HCT116 (cell line): ENCODE data around the gene SEMA5A. TPM values are rescaled to one million over a fixed set of nuclear protein-coding genes. Genes with fewer than 3 reads are reported as not detected.

ENCODE experiments used
- ATAC-seq: fragments of 200-7000 bp; cut with Tn5 transposase; 2 replicates; pipeline ENCODE4 v1.9.1; 2020; ENCODE audit warnings: mild to moderate bottlenecking, moderate library complexity
- BruUV-seq: library from RNA; stranded (reverse); fragments of 400-500 nt; replicated peaks from 2 replicates; lab custom pipeline; 2021; lab: Mats Ljungman, UMichigan
- CTCF ChIA-PET: fragments of 300-600 bp; sonication (Branson Sonifier 250); formaldehyde crosslinking; loops from one replicate; lab custom pipeline; 2021; ENCODE audit warnings: antibody characterized with exemption; lab: Charles Lee
- POLR2A ChIA-PET: fragments of 300-600, 350-600 bp; sonication (Branson Sonifier 250); formaldehyde crosslinking; loops from one replicate; lab custom pipeline; 2021; ENCODE audit warnings: antibody characterized with exemption; lab: Charles Lee
- RAD21 ChIA-PET, 2 experiments: fragments of 300-600 bp; sonication (Branson Sonifier 250); formaldehyde crosslinking; loops; one replicate each; lab custom pipeline; 2023; ENCODE audit warnings: low total read pairs in 2 of 2; ENCODE audit not compliant: uncharacterized antibody in 2 of 2, unreplicated experiment in 2 of 2, low non-redundant PET in 1 of 2; lab: Charles Lee
- DNase-seq: peaks from one replicate; pipeline ENCODE4 v3.0.0-alpha.2; 2010; ENCODE audit warnings: low read depth, low spot score
- H2AFZ ChIP-seq: fragments of 200-600 bp; shearing (Covaris generic), sonication (generic); 2 replicates; pipeline ENCODE4 v1.6.1; 2017; ENCODE audit warnings: low read depth, mixed run types, mixed read lengths, antibody characterized with exemption, low read length; ENCODE audit not compliant: poor library complexity, severe bottlenecking
- H3K27ac ChIP-seq: 2 replicates; pipeline ENCODE4 v1.5.1; 2012; ENCODE audit warnings: low read depth, low read length
- H3K27me3 ChIP-seq: fragments of 200-600 bp; sonication (generic); 2 replicates; pipeline ENCODE4 v1.6.1; 2016; ENCODE audit warnings: mixed run types, low read length, mixed read lengths; ENCODE audit not compliant: insufficient read depth
- H3K36me3 ChIP-seq, 2 experiments: fragments of 200-500 bp in 1 of 2; fragments of 200-600 bp in 1 of 2; sonication (Bioruptor generic) in 1 of 2; sonication (generic) in 1 of 2; 2 replicates each; pipeline versions ENCODE4 v1.5.1 to v1.6.1; 2014 to 2016; ENCODE audit warnings: low read length in 2 of 2, inconsistent platforms in 1 of 2, mixed read lengths in 1 of 2, mixed run types in 1 of 2; ENCODE audit not compliant: insufficient read depth in 2 of 2, control insufficient read depth in 1 of 2
- H3K4me1 ChIP-seq, 2 experiments: fragments of 200-600 bp in 1 of 2; sonication (generic) in 1 of 2; 2 replicates each; pipeline versions ENCODE4 v1.5.1 to v1.6.1; 2012 to 2017; ENCODE audit warnings: low read length in 2 of 2, inconsistent platforms in 1 of 2, mild to moderate bottlenecking in 1 of 2, mixed read lengths in 1 of 2, mixed run types in 1 of 2, moderate library complexity in 1 of 2; ENCODE audit not compliant: insufficient read depth in 2 of 2, control insufficient read depth in 1 of 2
- H3K4me2 ChIP-seq: fragments of 200-600 bp; sonication (generic); 2 replicates; pipeline ENCODE4 v1.6.1; 2017; ENCODE audit warnings: mixed run types, low read length, mixed read lengths
- H3K4me3 ChIP-seq, 2 experiments: fragments of 200-600 bp in 1 of 2; sonication (generic) in 1 of 2; replicated peaks in 1 of 2; 2 replicates each; pipeline ENCODE4 v1.5.1; 2011 to 2016; ENCODE audit warnings: low read length in 2 of 2, control low read depth in 1 of 2, low read depth in 1 of 2, mild to moderate bottlenecking in 1 of 2, mixed read lengths in 1 of 2, mixed run types in 1 of 2
- H3K79me2 ChIP-seq: fragments of 200-600 bp; sonication (generic); 2 replicates; pipeline ENCODE4 v1.6.1; 2017; ENCODE audit warnings: mild to moderate bottlenecking, mixed run types, low read length, moderate library complexity, mixed read lengths; ENCODE audit not compliant: insufficient read depth
- H3K9ac ChIP-seq: fragments of 200-600 bp; sonication (generic); 2 replicates; pipeline ENCODE4 v1.6.1; 2016; ENCODE audit warnings: low read length, mixed read lengths
- H3K9me2 ChIP-seq: fragments of 200-600 bp; sonication (generic), shearing (Covaris generic); 2 replicates; pipeline ENCODE4 v1.6.1; 2017; ENCODE audit warnings: mixed run types, mild to moderate bottlenecking, moderate library complexity; ENCODE audit not compliant: insufficient read depth
- H3K9me3 ChIP-seq, 2 experiments: fragments of 200-500 bp in 1 of 2; fragments of 200-600 bp in 1 of 2; sonication (Bioruptor generic) in 1 of 2; sonication (generic) in 1 of 2; 2 replicates each; pipeline ENCODE4 v1.6.1; 2014 to 2017; ENCODE audit warnings: low read length in 2 of 2, mixed read lengths in 2 of 2, inconsistent platforms in 1 of 2, low read depth in 1 of 2, mild to moderate bottlenecking in 1 of 2, mixed run types in 1 of 2, moderate library complexity in 1 of 2; ENCODE audit not compliant: control insufficient read depth in 1 of 2, insufficient read depth in 1 of 2
- H4K20me1 ChIP-seq: fragments of 200-600 bp; sonication (generic), shearing (Covaris generic); 2 replicates; pipeline ENCODE4 v1.6.1; 2017; ENCODE audit warnings: mixed run types, mild to moderate bottlenecking, moderate library complexity; ENCODE audit not compliant: insufficient read depth
- ATF3 ChIP-seq: IDR thresholded peaks from 2 replicates; pipeline ENCODE4 v1.6.1; 2012
- CBX3 ChIP-seq: IDR thresholded peaks from 2 replicates; pipeline ENCODE4 v1.6.1; 2012; ENCODE audit warnings: low read depth
- CEBPB ChIP-seq: IDR thresholded peaks from 2 replicates; pipeline ENCODE4 v1.6.1; 2012; ENCODE audit warnings: low read depth
- EGR1 ChIP-seq: IDR thresholded peaks from 2 replicates; pipeline ENCODE4 v1.6.1; 2012; ENCODE audit warnings: low read depth
- ELF1 ChIP-seq: IDR thresholded peaks from 2 replicates; pipeline ENCODE4 v1.6.1; 2012; ENCODE audit warnings: low read depth, borderline replicate concordance
- EZH2phosphoT487 ChIP-seq: fragments of 200-600 bp; IDR thresholded peaks from 2 replicates; pipeline ENCODE4 v1.6.1; 2018; ENCODE audit warnings: antibody characterized with exemption, borderline replicate concordance
- FOSL1 ChIP-seq: IDR thresholded peaks from 2 replicates; pipeline ENCODE4 v1.6.1; 2012; ENCODE audit warnings: low read depth
- JUND ChIP-seq: IDR thresholded peaks from 2 replicates; pipeline ENCODE4 v1.6.1; 2012
- POLR2A ChIP-seq: IDR thresholded peaks from 2 replicates; pipeline ENCODE4 v1.7.0; 2011; ENCODE audit warnings: borderline replicate concordance; ENCODE audit not compliant: insufficient read depth, insufficient read length; ENCODE audit errors: extremely low read depth
- POLR2AphosphoS5 ChIP-seq: IDR thresholded peaks from 2 replicates; pipeline ENCODE4 v1.6.1; 2011; ENCODE audit warnings: mild to moderate bottlenecking, low read depth, low read length, moderate library complexity
- SIN3A ChIP-seq: IDR thresholded peaks from 2 replicates; pipeline ENCODE4 v1.6.1; 2012; ENCODE audit warnings: low read depth
- SP1 ChIP-seq: IDR thresholded peaks from 2 replicates; pipeline ENCODE4 v1.6.1; 2012; ENCODE audit warnings: low read depth
- SRF ChIP-seq: IDR thresholded peaks from 2 replicates; pipeline ENCODE4 v1.6.1; 2012; ENCODE audit warnings: low read depth
- TCF7L2 ChIP-seq: IDR thresholded peaks from 2 replicates; pipeline ENCODE4 v1.7.0; 2011; ENCODE audit warnings: borderline replicate concordance, inconsistent platforms; ENCODE audit not compliant: insufficient read depth, insufficient read length; ENCODE audit errors: extremely low read depth
- ZBTB33 ChIP-seq: IDR thresholded peaks from 2 replicates; pipeline ENCODE4 v1.6.1; 2011; ENCODE audit warnings: mild to moderate bottlenecking, low read length, moderate library complexity; ENCODE audit not compliant: insufficient replicate concordance; ENCODE audit errors: extremely low read depth
- ZFX ChIP-seq: fragments of 450-650 bp; IDR thresholded peaks from 2 replicates; pipeline ENCODE4 v1.6.1; 2017
- ZNF274 ChIP-seq: fragments of 200-500 bp; sonication (Bioruptor generic); IDR thresholded peaks from 2 replicates; pipeline ENCODE4 v1.6.1; 2014; ENCODE audit warnings: mild to moderate bottlenecking, low read depth, low read length, inconsistent platforms
- intact Hi-C: fragments of 100-400 bp; cut with micrococcal nuclease; formaldehyde crosslinking; loops from 2 replicates; pipeline ENCODE4 v1.10.0; 2022
- total RNA-seq: library from RNA; stranded (reverse); gene quantifications from one replicate; pipeline ENCODE4 v1.2.1, GENCODE V29; 2021; ENCODE audit not compliant: unreplicated experiment
- TF ChIP-seq, protein P1 (sequence below): IDR thresholded peaks from 2 replicates; pipeline ENCODE4 v1.6.1; 2012; ENCODE audit warnings: low read depth

The SEMA5A gene
- total RNA-seq, 1 experiment from 2014 or later, result 0.02 TPM

DNA sequence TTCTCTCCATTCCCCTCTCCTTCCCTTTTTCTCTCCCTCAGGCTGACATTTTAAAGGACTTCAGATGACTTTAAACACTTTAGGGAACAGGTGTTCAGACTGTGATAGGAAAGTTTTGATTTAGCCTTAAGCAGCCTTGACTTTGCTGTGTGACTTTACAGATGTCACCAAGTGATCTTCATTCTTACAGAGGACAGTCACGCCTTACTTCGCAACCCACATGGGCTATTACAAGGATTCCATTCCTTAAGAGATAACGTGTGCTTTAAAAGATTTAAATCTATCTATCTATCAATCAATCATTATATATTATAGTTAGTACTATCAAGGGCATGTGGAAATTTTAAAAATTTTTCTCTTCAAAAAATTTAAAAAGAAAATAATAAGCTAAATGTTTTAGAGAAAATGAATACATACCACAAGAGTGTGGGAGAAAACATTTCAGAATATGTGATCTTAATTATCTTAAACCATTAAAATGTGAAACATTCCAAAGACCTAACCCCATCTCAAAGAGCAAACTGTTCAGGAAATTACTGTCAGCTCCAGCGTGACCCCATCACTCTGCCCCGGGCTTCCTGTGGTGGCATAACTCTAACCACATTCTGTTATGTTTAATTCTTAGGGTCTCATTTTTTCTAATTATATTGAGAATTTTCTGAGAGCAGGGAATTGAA, 530.5 kb downstream of the SEMA5A start:
- ChIA-PET POLR2A (no interaction called here), CTCF (no interaction called here), RAD21 (no interaction called here)
- no peak overlapping the region for H3K4me2 ChIP-seq
- H4K20me1 ChIP-seq, result no peaks in the 10 kb centered on the region
- no peak for ATAC-seq
- no peak overlapping the region for H3K4me3 ChIP-seq
- no TSS peak for BruUV-seq
- no peak for DNase-seq
- no peaks in the 10 kb centered on the region for H3K36me3 ChIP-seq
- H3K79me2 ChIP-seq, result no peaks in the 10 kb centered on the region
- intact Hi-C loops, result no loop called here
- H3K4me1 ChIP-seq, result no peaks in the 10 kb centered on the region
- no peak overlapping the region for H3K27ac ChIP-seq
- TF ChIP-seq ZBTB33, result no peak
- TF ChIP-seq ATF3, result no peak
- TF ChIP-seq CBX3, result no peak
- TF ChIP-seq ZFX, result no peak
- TF ChIP-seq SIN3A, result no peak
- no peak for TF ChIP-seq ZNF274
- no peak for TF ChIP-seq TCF7L2
- TF ChIP-seq EZH2phosphoT487, result no peak
- TF ChIP-seq JUND, result no peak
- TF ChIP-seq CEBPB, result no peak
- TF ChIP-seq POLR2AphosphoS5, result no peak
- TF ChIP-seq EGR1, result no peak
- TF ChIP-seq POLR2A, result no peak
- no peak for TF ChIP-seq SP1
- TF ChIP-seq, protein P1, sequence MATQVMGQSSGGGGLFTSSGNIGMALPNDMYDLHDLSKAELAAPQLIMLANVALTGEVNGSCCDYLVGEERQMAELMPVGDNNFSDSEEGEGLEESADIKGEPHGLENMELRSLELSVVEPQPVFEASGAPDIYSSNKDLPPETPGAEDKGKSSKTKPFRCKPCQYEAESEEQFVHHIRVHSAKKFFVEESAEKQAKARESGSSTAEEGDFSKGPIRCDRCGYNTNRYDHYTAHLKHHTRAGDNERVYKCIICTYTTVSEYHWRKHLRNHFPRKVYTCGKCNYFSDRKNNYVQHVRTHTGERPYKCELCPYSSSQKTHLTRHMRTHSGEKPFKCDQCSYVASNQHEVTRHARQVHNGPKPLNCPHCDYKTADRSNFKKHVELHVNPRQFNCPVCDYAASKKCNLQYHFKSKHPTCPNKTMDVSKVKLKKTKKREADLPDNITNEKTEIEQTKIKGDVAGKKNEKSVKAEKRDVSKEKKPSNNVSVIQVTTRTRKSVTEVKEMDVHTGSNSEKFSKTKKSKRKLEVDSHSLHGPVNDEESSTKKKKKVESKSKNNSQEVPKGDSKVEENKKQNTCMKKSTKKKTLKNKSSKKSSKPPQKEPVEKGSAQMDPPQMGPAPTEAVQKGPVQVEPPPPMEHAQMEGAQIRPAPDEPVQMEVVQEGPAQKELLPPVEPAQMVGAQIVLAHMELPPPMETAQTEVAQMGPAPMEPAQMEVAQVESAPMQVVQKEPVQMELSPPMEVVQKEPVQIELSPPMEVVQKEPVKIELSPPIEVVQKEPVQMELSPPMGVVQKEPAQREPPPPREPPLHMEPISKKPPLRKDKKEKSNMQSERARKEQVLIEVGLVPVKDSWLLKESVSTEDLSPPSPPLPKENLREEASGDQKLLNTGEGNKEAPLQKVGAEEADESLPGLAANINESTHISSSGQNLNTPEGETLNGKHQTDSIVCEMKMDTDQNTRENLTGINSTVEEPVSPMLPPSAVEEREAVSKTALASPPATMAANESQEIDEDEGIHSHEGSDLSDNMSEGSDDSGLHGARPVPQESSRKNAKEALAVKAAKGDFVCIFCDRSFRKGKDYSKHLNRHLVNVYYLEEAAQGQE, result no peak
- TF ChIP-seq FOSL1, result no peak
- no peak for TF ChIP-seq SRF
- no peak for TF ChIP-seq ELF1
- H2AFZ ChIP-seq, result no peak overlapping the region
- peaks cover 21% of the 10 kb centered on the region in 2 experiments; a peak in 2 of 4 replicates for H3K9me3 ChIP-seq
- H3K9me2 ChIP-seq, result no peaks in the 10 kb centered on the region
- H3K9ac ChIP-seq, result no peak overlapping the region
- H3K27me3 ChIP-seq, result no peaks in the 10 kb centered on the region
